Measurements from ENCODE around the gene SRBD1.

DNA sequence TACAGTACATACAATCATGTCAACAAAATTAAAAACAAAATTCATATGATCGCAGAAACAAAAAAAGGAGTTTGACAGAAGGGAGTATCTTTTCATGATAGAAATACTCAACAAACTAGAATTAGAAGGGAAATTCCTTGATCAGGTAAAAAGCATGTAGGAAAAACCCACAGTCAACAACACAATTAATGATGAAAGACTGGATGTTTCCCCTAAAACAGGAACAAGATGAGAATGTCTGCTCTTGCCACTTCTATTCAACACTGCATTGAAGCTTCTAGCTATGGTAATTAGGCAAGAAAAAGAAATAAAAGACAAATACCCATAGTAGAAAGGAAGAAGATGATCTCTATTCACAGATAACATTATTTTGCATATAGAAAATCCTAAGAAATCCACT, 87.1 kb downstream of the SRBD1 start:
- TF ChIP-seq, protein P1, sequence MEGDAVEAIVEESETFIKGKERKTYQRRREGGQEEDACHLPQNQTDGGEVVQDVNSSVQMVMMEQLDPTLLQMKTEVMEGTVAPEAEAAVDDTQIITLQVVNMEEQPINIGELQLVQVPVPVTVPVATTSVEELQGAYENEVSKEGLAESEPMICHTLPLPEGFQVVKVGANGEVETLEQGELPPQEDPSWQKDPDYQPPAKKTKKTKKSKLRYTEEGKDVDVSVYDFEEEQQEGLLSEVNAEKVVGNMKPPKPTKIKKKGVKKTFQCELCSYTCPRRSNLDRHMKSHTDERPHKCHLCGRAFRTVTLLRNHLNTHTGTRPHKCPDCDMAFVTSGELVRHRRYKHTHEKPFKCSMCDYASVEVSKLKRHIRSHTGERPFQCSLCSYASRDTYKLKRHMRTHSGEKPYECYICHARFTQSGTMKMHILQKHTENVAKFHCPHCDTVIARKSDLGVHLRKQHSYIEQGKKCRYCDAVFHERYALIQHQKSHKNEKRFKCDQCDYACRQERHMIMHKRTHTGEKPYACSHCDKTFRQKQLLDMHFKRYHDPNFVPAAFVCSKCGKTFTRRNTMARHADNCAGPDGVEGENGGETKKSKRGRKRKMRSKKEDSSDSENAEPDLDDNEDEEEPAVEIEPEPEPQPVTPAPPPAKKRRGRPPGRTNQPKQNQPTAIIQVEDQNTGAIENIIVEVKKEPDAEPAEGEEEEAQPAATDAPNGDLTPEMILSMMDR (IDR thresholded peaks at IDR 0.05): no peak
- no peak for TF ChIP-seq ZFX (IDR thresholded peaks at IDR 0.05; ENCODE audit: borderline replicate concordance)

Data from 22Rv1 (cell line).